HCT116 (cell line): ENCODE measurements around the gene HEATR5A.
"Not testable (repeated sequence)": the region's sequence is repeated elsewhere in the genome, so short reads cannot be mapped to it uniquely, and the experiment has no call there.

Experiments
- CTCF ChIP-seq, 3 experiments: fragments of 200-600 bp in 1 of 3; sonication (generic) in 1 of 3; IDR thresholded peaks in 2 of 3; conservative IDR thresholded peaks in 1 of 3; 2 replicates each; pipeline ENCODE4 v1.5.1; 2012 to 2017; ENCODE audit warnings: low read depth in 2 of 3, low read length in 2 of 3, antibody characterized with exemption in 1 of 3, borderline replicate concordance in 1 of 3, control low read depth in 1 of 3, mild to moderate bottlenecking in 1 of 3, mixed read lengths in 1 of 3, mixed run types in 1 of 3, moderate library complexity in 1 of 3; ENCODE audit not compliant: insufficient read depth in 1 of 3
- EZH2 ChIP-seq: fragments of 200-600 bp; sonication (generic); IDR thresholded peaks from 2 replicates; pipeline ENCODE4 v1.6.1; 2017; ENCODE audit warnings: antibody characterized with exemption, mixed run types

GRCh38 chr14:31259040-31259435 lies 161.3 kb downstream of the HEATR5A start:
- TF ChIP-seq EZH2; CTCF (IDR thresholded peaks at IDR 0.05 in 2 of 3, conservative IDR thresholded peaks at IDR 0.05 in 1 of 3; ENCODE audit: borderline replicate concordance in 1 of 3, insufficient read depth in 1 of 3, low read depth in 2 of 3, low read length in 2 of 3): not testable (repeated sequence)
